HepG2 (cell line): Measurements from ENCODE around the gene CDHR3. TPM values are rescaled to one million over a fixed set of nuclear protein-coding genes. Genes with fewer than 3 reads are reported as not detected.

ENCODE experiments used
- ATAC-seq: fragments of 200-7000 bp; cut with Tn5 transposase; 3 replicates; pipeline ENCODE4 v1.9.1; 2020; ENCODE audit warnings: mild to moderate bottlenecking, moderate library complexity
- BruUV-seq: library from RNA; stranded (reverse); fragments of 400-500 nt; replicated peaks from 2 replicates; lab custom pipeline; 2021; lab: Mats Ljungman, UMichigan
- CTCF ChIA-PET: fragments of 300-600 bp; formaldehyde crosslinking; extraction: SDS; loops from one replicate; lab custom pipeline; 2021; ENCODE audit warnings: low total read pairs, inconsistent platforms, low intra/inter-chr PET ratio; lab: Yijun Ruan, JAX
- POLR2A ChIA-PET: fragments of 350-600 bp; sonication (Branson Sonifier 250); formaldehyde crosslinking; loops from one replicate; lab custom pipeline; 2020; ENCODE audit warnings: antibody characterized with exemption, inconsistent platforms; lab: Yijun Ruan, JAX
- DNase-seq: peaks from one replicate; pipeline ENCODE4 v3.0.0-alpha.2; 2015; ENCODE audit warnings: low spot score
- FAIRE-seq: peaks from 3 replicates; lab custom pipeline; 2011; peaks lifted over from hg19 to GRCh38; lab: Jason Lieb, UNC
- H2AFZ ChIP-seq: one replicate; pipeline ENCODE4 v1.6.1; 2011; ENCODE audit warnings: low read length, inconsistent platforms
- H3K27ac ChIP-seq: fragments of 300-600 bp; 3 replicates; pipeline ENCODE4 v1.8.0; 2011; ENCODE audit warnings: mixed run types, mild to moderate bottlenecking, mixed read lengths, low read length, inconsistent platforms; ENCODE audit not compliant: insufficient read depth; ENCODE audit errors: extremely low read length
- H3K27me3 ChIP-seq, 2 experiments: fragments of 200-600 bp in 1 of 2; 2 replicates in 1 of 2; 3 replicates in 1 of 2; pipeline versions ENCODE4 v1.6.0 to v1.8.0; 2011; ENCODE audit warnings: low read length in 2 of 2, mild to moderate bottlenecking in 2 of 2, moderate library complexity in 2 of 2, inconsistent platforms in 1 of 2; ENCODE audit not compliant: insufficient read depth in 2 of 2, control insufficient read depth in 1 of 2
- H3K36me3 ChIP-seq, 2 experiments: fragments of 200-600 bp in 1 of 2; replicated peaks in 1 of 2; 2 replicates in 1 of 2; 3 replicates in 1 of 2; pipeline versions ENCODE4 v1.5.1 to v1.8.0; 2011; ENCODE audit warnings: low read length in 2 of 2, inconsistent platforms in 1 of 2; ENCODE audit not compliant: insufficient read depth in 2 of 2, control insufficient read depth in 1 of 2
- H3K4me1 ChIP-seq: 2 replicates; pipeline ENCODE4 v1.5.1; 2012; ENCODE audit warnings: low read length, inconsistent platforms; ENCODE audit not compliant: insufficient read depth
- H3K4me2 ChIP-seq: 2 replicates; pipeline ENCODE4 v1.6.0; 2011; ENCODE audit warnings: low read depth, low read length, inconsistent platforms
- H3K4me3 ChIP-seq, 3 experiments: fragments of 200-600 bp in 1 of 3; sonication (generic), shearing (Covaris generic) in 1 of 3; replicated peaks in 1 of 3; 2 replicates each; pipeline ENCODE4 v1.5.1; 2011 to 2016; ENCODE audit warnings: low read length in 3 of 3, inconsistent platforms in 2 of 3, low read depth in 2 of 3, mild to moderate bottlenecking in 2 of 3, control low read depth in 1 of 3, mixed read lengths in 1 of 3; ENCODE audit not compliant: insufficient read depth in 1 of 3
- H3K79me2 ChIP-seq: one replicate; pipeline ENCODE4 v1.6.1; 2011; ENCODE audit warnings: low read length, inconsistent platforms; ENCODE audit not compliant: insufficient read depth
- H3K9ac ChIP-seq: 2 replicates; pipeline ENCODE4 v1.6.0; 2011; ENCODE audit warnings: mild to moderate bottlenecking, low read depth, low read length, inconsistent platforms; ENCODE audit not compliant: insufficient read depth
- H3K9me3 ChIP-seq: 2 replicates; pipeline ENCODE4 v1.5.1; 2012; ENCODE audit warnings: mild to moderate bottlenecking, low read length
- H4K20me1 ChIP-seq: 2 replicates; pipeline ENCODE4 v1.6.0; 2011; ENCODE audit warnings: inconsistent platforms, mild to moderate bottlenecking, low read length, moderate library complexity; ENCODE audit not compliant: insufficient read depth
- BRD4 ChIP-seq: sonication (generic); formaldehyde crosslinking; IDR thresholded peaks from 2 replicates; pipeline ENCODE4 v1.4.0; 2020; ENCODE audit warnings: missing genetic modification reagents
- EEA1 ChIP-seq: sonication (generic); formaldehyde crosslinking; IDR thresholded peaks from 2 replicates; pipeline ENCODE4 v1.5.1; 2020; ENCODE audit warnings: mild to moderate bottlenecking, missing genetic modification reagents, borderline replicate concordance
- GATAD1 ChIP-seq: IDR thresholded peaks from 2 replicates; pipeline ENCODE4 v1.6.1; 2016; ENCODE audit warnings: missing genetic modification reagents, missing compliant biosample characterization
- HINFP ChIP-seq: sonication (generic); formaldehyde crosslinking; IDR thresholded peaks from 2 replicates; pipeline ENCODE4 v1.4.0; 2020; ENCODE audit warnings: low read depth, mild to moderate bottlenecking, missing genetic modification reagents
- SMARCE1 ChIP-seq: fragments of 450-650 bp; IDR thresholded peaks from 2 replicates; pipeline ENCODE4 v1.6.1; 2017; ENCODE audit warnings: borderline replicate concordance
- SNAI1 ChIP-seq: sonication (generic); formaldehyde crosslinking; IDR thresholded peaks from 2 replicates; pipeline ENCODE4 v1.5.0; 2020; ENCODE audit warnings: mild to moderate bottlenecking, missing genetic modification reagents, borderline replicate concordance
- ZBTB1 ChIP-seq: sonication (generic); formaldehyde crosslinking; IDR thresholded peaks from 2 replicates; pipeline ENCODE4 v1.4.0; 2020; ENCODE audit warnings: missing genetic modification reagents, borderline replicate concordance
- ZFP91 ChIP-seq: sonication (generic); formaldehyde crosslinking; IDR thresholded peaks from 2 replicates; pipeline ENCODE4 v1.9.0; 2022; ENCODE audit warnings: missing genetic modification reagents, mild to moderate bottlenecking, borderline replicate concordance
- ZNF17 ChIP-seq: sonication (generic); formaldehyde crosslinking; IDR thresholded peaks from 2 replicates; pipeline ENCODE4 v1.5.0; 2020; ENCODE audit warnings: mild to moderate bottlenecking, missing genetic modification reagents
- ZNF557 ChIP-seq: sonication (generic); formaldehyde crosslinking; IDR thresholded peaks from 2 replicates; pipeline ENCODE4 v1.4.0; 2020; ENCODE audit warnings: missing genetic modification reagents
- WGBS: methylation state at CpG from one replicate; pipeline ENCODE4 v1.1.6; 2017; ENCODE audit warnings: low lambda C conversion rate; 5-methylcytosine and 5-hydroxymethylcytosine counted together
- in situ Hi-C: cut with HindIII; loops from 2 replicates; pipeline ENCODE4 v1.10.0; 2017; ENCODE audit warnings: low pct_unique_long_range_greater_than_20kb; ENCODE audit not compliant: extremely low pct_ligation_motif_present
- intact Hi-C: fragments of 100-400 bp; cut with micrococcal nuclease; formaldehyde crosslinking; loops from one replicate; pipeline ENCODE4 v1.10.0; 2022; ENCODE audit not compliant: unreplicated experiment
- polyA plus RNA-seq, 8 experiments: library from polyadenylated mRNA; depleted of rRNA in 3 of 8; stranded (reverse) in 7 of 8; unstranded in 1 of 8; fragments of >200 nt; fragmentation: Illumina TruSeq in 4 of 8; extraction: Trizol in 4 of 8; gene quantifications; 2 replicates each; pipeline versions ENCODE4 v1.2.1 to v1.2.3, GENCODE V29; 2011 to 2016; ENCODE audit warnings: low read depth in 4 of 8, missing spikeins in 1 of 8, mixed read lengths in 1 of 8; ENCODE audit not compliant: insufficient read depth in 1 of 8
- total RNA-seq, 5 experiments: library from RNA; depleted of rRNA; stranded (reverse); fragments of >200 nt; fragmentation: Illumina TruSeq; extraction: Trizol; gene quantifications; 2 replicates each; pipeline ENCODE4 v1.2.3, GENCODE V29; 2016; ENCODE audit warnings: low read depth in 1 of 5
- TF ChIP-seq, protein P1 (sequence below): sonication (generic); formaldehyde crosslinking; IDR thresholded peaks from 2 replicates; pipeline ENCODE4 v1.5.0; 2020; ENCODE audit warnings: mild to moderate bottlenecking, missing genetic modification reagents

Gene CDHR3
- total and polyA plus RNA-seq, 2 of the 13 experiments (the other 11 are each of a cell fraction or from before 2014, with no cell fraction given): 6.5 to 11.8 TPM

DNA sequence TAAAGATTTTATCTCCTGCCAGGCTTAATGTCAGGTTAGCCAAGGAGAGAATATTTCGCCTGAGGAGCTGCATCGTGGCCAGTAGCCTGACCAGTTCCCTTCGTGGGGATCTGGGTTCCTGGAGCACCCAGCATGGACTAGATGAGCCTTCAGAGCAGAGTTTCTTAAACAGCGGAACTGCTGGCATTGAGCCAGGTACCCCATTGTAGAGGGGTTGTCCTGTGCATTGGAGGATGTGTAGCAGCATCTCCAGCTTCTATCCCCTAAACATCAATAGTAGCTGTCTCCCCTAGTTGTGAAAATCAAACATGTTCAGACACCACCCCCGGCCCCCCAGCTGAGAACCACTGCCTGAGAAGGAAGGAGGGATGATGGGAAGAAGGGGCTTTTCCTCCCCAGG is 36.2 kb downstream of the CDHR3 start:
- Histone ChIP-seq H3K4me2 (no peak overlapping the region), H2AFZ (no peak overlapping the region), H3K79me2 (no peaks in the 10 kb centered on the region), H3K27me3 (no peaks in the 10 kb centered on the region; a peak in 1 of 5 replicates), H3K4me1 (peaks cover 26% of the 10 kb centered on the region), H3K9ac (no peak overlapping the region), H4K20me1 (no peaks in the 10 kb centered on the region), H3K36me3 (no peaks in the 10 kb centered on the region), H3K9me3 (no peaks in the 10 kb centered on the region), H3K4me3 (no peak overlapping the region), H3K27ac (no peak overlapping the region)
- FAIRE-seq (no peak), DNase-seq (no peak), ATAC-seq (no peak)
- TF ChIP-seq SNAI1 (no peak), SMARCE1 (no peak), ZNF17 (no peak), GATAD1 (CRISPR knock-in tag) (no peak), ZBTB1 (CRISPR knock-in tag) (no peak), ZNF557 (CRISPR knock-in tag) (no peak), ZFP91 (CRISPR knock-in tag) (no peak), EEA1 (CRISPR knock-in tag) (no peak), HINFP (CRISPR knock-in tag) (no peak), BRD4 (CRISPR knock-in tag) (no peak)
- TF ChIP-seq, protein P1, sequence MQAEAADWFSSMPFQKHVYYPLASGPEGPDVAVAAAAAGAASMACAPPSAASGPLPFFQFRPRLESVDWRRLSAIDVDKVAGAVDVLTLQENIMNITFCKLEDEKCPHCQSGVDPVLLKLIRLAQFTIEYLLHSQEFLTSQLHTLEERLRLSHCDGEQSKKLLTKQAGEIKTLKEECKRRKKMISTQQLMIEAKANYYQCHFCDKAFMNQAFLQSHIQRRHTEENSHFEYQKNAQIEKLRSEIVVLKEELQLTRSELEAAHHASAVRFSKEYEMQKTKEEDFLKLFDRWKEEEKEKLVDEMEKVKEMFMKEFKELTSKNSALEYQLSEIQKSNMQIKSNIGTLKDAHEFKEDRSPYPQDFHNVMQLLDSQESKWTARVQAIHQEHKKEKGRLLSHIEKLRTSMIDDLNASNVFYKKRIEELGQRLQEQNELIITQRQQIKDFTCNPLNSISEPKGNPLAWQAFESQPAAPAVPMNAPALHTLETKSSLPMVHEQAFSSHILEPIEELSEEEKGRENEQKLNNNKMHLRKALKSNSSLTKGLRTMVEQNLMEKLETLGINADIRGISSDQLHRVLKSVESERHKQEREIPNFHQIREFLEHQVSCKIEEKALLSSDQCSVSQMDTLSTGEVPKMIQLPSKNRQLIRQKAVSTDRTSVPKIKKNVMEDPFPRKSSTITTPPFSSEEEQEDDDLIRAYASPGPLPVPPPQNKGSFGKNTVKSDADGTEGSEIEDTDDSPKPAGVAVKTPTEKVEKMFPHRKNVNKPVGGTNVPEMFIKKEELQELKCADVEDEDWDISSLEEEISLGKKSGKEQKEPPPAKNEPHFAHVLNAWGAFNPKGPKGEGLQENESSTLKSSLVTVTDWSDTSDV (CRISPR knock-in tag): no peak
- BruUV-seq: no TSS peak
- WGBS: 78% methylated on average over 4 of the region's 5 CpGs
- CTCF ChIA-PET: no interaction called here
- intact Hi-C loops: no loop called here
- POLR2A ChIA-PET: no interaction called here
- in situ Hi-C loops: no loop called here
